ENCODE results near the gene FSCN2.
"Not testable (repeated sequence)": the region's sequence is repeated elsewhere in the genome, so short reads cannot be mapped to it uniquely, and the experiment has no call there.

The FSCN2 gene

DNA sequence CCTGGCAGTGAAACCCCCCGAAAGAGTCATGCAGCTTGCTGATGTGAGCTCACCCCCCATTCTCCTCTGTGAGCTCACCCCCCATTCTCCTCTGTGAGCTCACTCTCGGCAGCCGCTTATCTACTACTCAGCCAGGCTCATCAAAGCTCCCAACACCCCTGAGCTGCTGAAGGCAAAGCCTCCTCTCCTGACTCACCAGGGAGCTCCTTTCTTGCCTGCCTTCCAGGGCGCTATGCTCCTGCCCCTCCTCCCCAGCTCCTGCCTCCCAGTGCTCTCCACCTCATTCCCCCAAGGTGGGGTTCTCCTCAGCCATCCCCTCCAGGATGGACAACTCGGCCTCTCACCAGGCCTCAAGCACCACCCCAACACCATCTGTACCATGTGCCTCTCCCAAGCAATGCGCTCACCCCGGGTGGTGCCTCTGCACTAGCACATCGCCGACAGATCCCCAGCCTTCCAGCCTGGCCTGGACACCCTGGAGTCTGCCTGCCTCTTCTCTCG, 51.7 kb downstream of the FSCN2 start:
- no peak for DNase-seq (ENCODE audit: low read depth)

GRCh38 chr17:81580481-81580880, 52.3 kb downstream of the FSCN2 start:
- DNase-seq (ENCODE audit: low read depth), result no peak

DNA sequence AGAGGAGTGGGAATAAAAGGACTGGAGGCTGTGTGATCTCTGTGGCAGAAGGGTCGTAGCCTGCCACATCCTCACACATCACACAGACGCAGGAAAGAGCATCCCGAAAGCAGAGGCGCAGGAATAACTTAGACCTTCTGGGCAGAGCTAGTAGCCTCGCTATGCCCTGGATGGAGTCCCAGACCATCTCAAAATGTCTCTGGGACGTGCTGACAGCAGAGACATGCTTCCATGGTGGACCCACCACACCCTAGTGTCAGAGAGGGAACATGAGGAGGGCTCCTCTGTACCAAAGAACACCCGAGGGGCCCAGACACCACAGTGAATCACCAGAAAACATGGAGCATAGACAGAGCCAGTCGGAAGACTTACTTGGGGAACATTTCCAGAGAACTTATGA, 53.6 kb downstream of the FSCN2 start:
- no peak for DNase-seq (ENCODE audit: low read depth)

DNA sequence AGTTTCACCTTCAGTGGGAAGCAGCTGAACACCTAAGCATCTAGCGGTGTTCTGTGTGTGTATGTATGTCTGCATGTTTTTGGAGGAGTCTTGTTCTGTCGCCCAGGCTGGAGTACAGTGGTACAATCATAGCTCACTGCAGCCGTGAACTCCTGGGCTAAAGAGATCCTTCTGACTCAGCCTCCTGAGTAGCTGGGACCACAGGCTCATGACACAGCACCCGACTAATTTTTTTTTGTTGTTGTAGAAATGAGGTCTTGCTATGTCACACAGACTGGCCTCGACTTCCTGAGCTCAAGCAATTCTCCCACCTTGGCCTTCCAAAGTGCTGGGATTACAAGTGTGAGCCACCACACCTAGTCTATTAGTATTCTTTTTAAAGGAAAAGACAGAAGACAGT, 54.2 kb downstream of the FSCN2 start:
- DNase-seq (ENCODE audit: low read depth), result no peak

DNA sequence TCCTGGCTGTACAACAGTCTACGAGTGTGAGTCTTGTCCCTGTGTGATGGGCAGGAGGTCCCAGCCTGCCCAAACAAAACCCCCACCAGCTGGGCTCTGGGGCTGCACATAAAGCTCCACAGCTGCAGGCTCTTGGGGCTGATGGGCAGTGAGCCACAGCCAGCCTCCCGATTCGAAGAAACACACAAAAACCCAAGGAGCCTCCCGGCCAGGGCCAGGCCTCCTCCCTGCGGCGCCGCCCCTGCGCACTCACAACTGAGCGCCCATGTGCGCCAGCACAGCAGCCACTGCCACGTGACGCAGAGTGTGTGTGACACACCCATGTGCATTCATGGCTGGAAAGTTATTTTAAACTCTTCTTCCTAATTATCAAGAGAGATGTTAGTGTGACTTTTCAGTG, 54.6 kb downstream of the FSCN2 start:
- no peak for DNase-seq (ENCODE audit: low read depth)

DNA sequence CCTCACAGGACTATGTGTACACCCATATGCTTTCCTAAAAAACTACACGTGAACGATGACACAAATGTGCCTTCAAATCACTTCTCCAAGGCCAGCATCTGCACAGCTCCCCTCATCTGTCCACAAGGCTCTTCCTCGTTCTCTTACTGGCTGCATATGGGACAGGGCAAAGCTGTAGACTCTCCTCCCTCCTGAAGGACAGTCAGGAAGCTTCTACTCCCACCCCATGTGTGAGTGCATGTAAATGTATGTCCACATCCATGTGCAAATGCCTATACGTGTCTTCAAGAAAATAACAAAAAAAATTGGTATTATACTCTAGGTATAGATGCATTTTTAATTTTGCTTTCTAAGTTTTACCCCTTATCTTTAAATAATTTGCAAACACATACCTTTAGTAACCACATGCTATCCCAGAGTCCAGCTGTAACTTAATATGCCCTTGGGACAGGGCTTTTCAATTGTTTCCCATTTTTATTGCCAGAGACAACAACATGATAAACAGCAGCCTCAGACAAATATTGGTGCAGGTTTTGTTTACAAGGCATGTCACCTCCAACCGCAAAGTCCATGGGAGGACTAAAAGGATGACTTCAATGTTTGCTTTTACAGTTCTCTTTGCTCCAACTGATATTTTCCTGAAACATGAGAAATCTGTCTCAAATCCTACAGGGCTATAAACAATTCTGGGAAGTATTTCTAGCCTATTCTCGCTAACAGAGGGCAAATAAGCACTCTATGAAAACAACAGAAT, 55.6 kb downstream of the FSCN2 start:
- no peak for DNase-seq (ENCODE audit: low read depth)

DNA sequence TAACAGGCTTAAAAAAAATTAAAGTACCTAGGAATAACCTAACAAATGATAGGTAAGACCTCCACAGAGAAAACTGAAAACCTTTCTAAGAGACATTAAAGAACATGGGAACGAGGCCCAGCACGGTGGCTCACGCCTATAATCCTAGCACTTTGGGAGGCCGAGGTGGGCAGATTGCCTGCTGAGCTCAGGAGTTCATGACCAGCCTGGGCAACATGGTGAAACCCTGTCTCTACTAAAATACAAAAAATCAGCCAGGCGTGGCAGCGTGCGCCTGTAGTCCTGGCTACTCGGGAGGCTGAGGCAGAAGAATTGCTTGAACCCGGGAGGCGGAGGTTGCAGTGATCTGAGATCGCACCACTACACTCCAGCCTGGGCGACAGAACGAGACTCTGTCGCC, 56.6 kb downstream of the FSCN2 start:
- DNase-seq (ENCODE audit: low read depth), result not testable (repeated sequence)

DNA sequence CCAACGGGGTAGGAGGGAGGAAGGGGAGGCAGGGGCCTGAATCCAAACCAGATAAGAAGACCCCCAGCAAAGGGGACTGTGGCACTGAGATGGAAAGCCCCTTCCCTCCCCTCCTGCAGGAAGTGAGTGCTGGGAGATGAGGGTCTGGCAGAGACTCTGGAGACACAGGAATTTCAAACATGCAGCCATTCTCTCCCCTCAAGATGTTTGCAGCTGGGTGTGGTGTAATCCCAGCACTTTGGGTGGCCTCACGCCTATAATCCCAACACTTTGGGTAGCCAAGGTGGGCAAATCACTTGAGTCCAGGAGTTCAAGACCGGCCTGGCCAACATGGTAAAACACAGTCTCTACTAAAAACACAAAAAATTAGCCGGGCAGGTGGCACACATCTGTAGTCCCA, 57.9 kb downstream of the FSCN2 start:
- no peak for DNase-seq (ENCODE audit: low read depth)
